Endothelial cell of umbilical vein (primary cell): Measurements from ENCODE around the gene FBXL17. TPM values are rescaled to one million over a fixed set of nuclear protein-coding genes. Genes with fewer than 3 reads are reported as not detected.

ENCODE experiments used
- BruUV-seq: library from RNA; stranded (reverse); fragments of 400-500 nt; replicated peaks from 2 replicates; lab custom pipeline; 2021; lab: Mats Ljungman, UMichigan
- CTCF ChIA-PET: fragments of 300-600, 350-600 bp; sonication (Branson Sonifier 250); formaldehyde crosslinking; loops from one replicate; lab custom pipeline; 2021; ENCODE audit warnings: antibody characterized with exemption, inconsistent platforms; lab: Charles Lee
- POLR2A ChIA-PET: fragments of 300-600, 350-600 bp; sonication (Branson Sonifier 250); formaldehyde crosslinking; loops from one replicate; lab custom pipeline; 2021; ENCODE audit warnings: antibody characterized with exemption, inconsistent platforms; lab: Charles Lee
- DNase-seq: peaks from one replicate; pipeline ENCODE4 v3.0.0-alpha.2; 2011; ENCODE audit warnings: low read depth, low spot score
- FAIRE-seq: peaks from 2 replicates; lab custom pipeline; 2011; peaks lifted over from hg19 to GRCh38; lab: Jason Lieb, UNC
- H2AFZ ChIP-seq: 2 replicates; pipeline ENCODE4 v1.6.0; 2012; ENCODE audit warnings: low read depth, low read length, control low read depth, inconsistent platforms
- H3K27ac ChIP-seq: 2 replicates; pipeline ENCODE4 v1.5.1; 2011; ENCODE audit warnings: low read depth, mild to moderate bottlenecking, control low read depth, low read length, moderate library complexity; ENCODE audit not compliant: insufficient read depth
- H3K27me3 ChIP-seq, 2 experiments: 2 replicates each; pipeline versions ENCODE4 v1.6.0 to v1.6.1; 2011; ENCODE audit warnings: low read length in 2 of 2, mixed read lengths in 1 of 2; ENCODE audit not compliant: control insufficient read depth in 2 of 2, insufficient read depth in 2 of 2
- H3K36me3 ChIP-seq, 2 experiments: 2 replicates in 1 of 2; 3 replicates in 1 of 2; pipeline ENCODE4 v1.5.1; 2011; ENCODE audit warnings: low read length in 2 of 2, mild to moderate bottlenecking in 1 of 2, moderate library complexity in 1 of 2; ENCODE audit not compliant: control insufficient read depth in 2 of 2, insufficient read depth in 2 of 2; ENCODE audit errors: extremely low read depth in 1 of 2
- H3K4me1 ChIP-seq: 3 replicates; pipeline ENCODE4 v1.5.1; 2011; ENCODE audit warnings: mild to moderate bottlenecking, low read length; ENCODE audit not compliant: control insufficient read depth, insufficient read depth; ENCODE audit errors: extremely low read depth
- H3K4me2 ChIP-seq: 2 replicates; pipeline ENCODE4 v1.6.1; 2011; ENCODE audit warnings: low read length, control low read depth, mixed read lengths; ENCODE audit not compliant: insufficient read depth
- H3K4me3 ChIP-seq, 3 experiments: fragments of 200-600 bp in 1 of 3; sonication (generic), shearing (Covaris generic) in 1 of 3; replicated peaks in 1 of 3; 2 replicates each; pipeline ENCODE4 v1.5.1; 2011 to 2016; ENCODE audit warnings: control low read depth in 3 of 3, low read length in 3 of 3, mild to moderate bottlenecking in 2 of 3, inconsistent platforms in 1 of 3, low read depth in 1 of 3, moderate library complexity in 1 of 3; ENCODE audit not compliant: insufficient read depth in 1 of 3
- H3K79me2 ChIP-seq: 2 replicates; pipeline ENCODE4 v1.6.0; 2012; ENCODE audit warnings: low read length, inconsistent platforms; ENCODE audit not compliant: control insufficient read depth, insufficient read depth
- H3K9ac ChIP-seq: replicated peaks from 2 replicates; pipeline ENCODE3; 2011; ENCODE audit warnings: low read length, control low read depth; ENCODE audit not compliant: insufficient read depth; ENCODE audit errors: extremely low read depth
- H3K9me1 ChIP-seq: replicated peaks from 3 replicates; pipeline ENCODE4 v1.6.0; 2011; ENCODE audit warnings: mild to moderate bottlenecking, low read length; ENCODE audit not compliant: control insufficient read depth, insufficient read depth; ENCODE audit errors: extremely low read depth
- H3K9me3 ChIP-seq: replicated peaks from 2 replicates; pipeline ENCODE4 v1.5.1; 2012; ENCODE audit warnings: low read length, inconsistent platforms; ENCODE audit not compliant: control insufficient read depth, insufficient read depth
- H4K20me1 ChIP-seq: replicated peaks from 2 replicates; pipeline ENCODE3; 2011; ENCODE audit warnings: mild to moderate bottlenecking, low read length; ENCODE audit not compliant: control insufficient read depth, insufficient read depth; ENCODE audit errors: extremely low read depth
- FOS ChIP-seq: IDR thresholded peaks from 2 replicates; pipeline ENCODE4 v1.6.1; 2011; ENCODE audit warnings: mild to moderate bottlenecking, low read length, moderate library complexity, borderline replicate concordance; ENCODE audit not compliant: insufficient read depth
- GATA2 ChIP-seq: IDR thresholded peaks from 2 replicates; pipeline ENCODE4 v1.7.0; 2011; ENCODE audit warnings: low read depth, mild to moderate bottlenecking, moderate library complexity, mixed read lengths, low read length; ENCODE audit not compliant: insufficient read length, insufficient read depth
- JUN ChIP-seq: IDR thresholded peaks from 2 replicates; pipeline ENCODE4 v1.6.1; 2011; ENCODE audit warnings: borderline replicate concordance, low read depth; ENCODE audit not compliant: insufficient read length, insufficient read depth
- MAX ChIP-seq: IDR thresholded peaks from 2 replicates; pipeline ENCODE4 v1.6.1; 2011; ENCODE audit not compliant: insufficient read depth, insufficient read length
- MYC ChIP-seq: IDR thresholded peaks from one replicate; pipeline ENCODE4 v1.6.1; 2011; ENCODE audit warnings: mild to moderate bottlenecking, low read depth, low read length
- POLR2A ChIP-seq: IDR thresholded peaks from 2 replicates; pipeline ENCODE4 v1.6.1; 2012; ENCODE audit warnings: low read depth, mild to moderate bottlenecking, control low read depth, low read length
- dilution Hi-C: fragments of 300-500 bp; cut with MboI; formaldehyde crosslinking; loops from one replicate; pipeline ENCODE4 v1.15.0; 2019; ENCODE audit warnings: low sequenced_read_pairs; ENCODE audit not compliant: extremely low pct_ligation_motif_present
- intact Hi-C: fragments of 100-400 bp; cut with micrococcal nuclease; formaldehyde crosslinking; loops from one replicate; pipeline ENCODE4 v1.10.0; 2022
- polyA plus RNA-seq, 4 experiments: library from polyadenylated mRNA; depleted of rRNA in 3 of 4; stranded (reverse) in 3 of 4; unstranded in 1 of 4; fragments of >200 nt; gene quantifications; 2 replicates each; pipeline versions ENCODE4 v1.2.1 to v1.2.3, GENCODE V29; 2011 to 2012; ENCODE audit warnings: missing spikeins in 1 of 4
- total RNA-seq: library from RNA; stranded (reverse); gene quantifications from 2 replicates; pipeline ENCODE4 v1.2.3, GENCODE V29; 2021
- TF ChIP-seq, protein P1 (sequence below), 2 donors: IDR thresholded peaks; 1 replicate in 1 of 2; 2 replicates in 1 of 2; pipeline ENCODE4 v1.5.1; 2011; ENCODE audit warnings: low read length in 2 of 2, mild to moderate bottlenecking in 2 of 2, moderate library complexity in 2 of 2, control low read depth in 1 of 2, inconsistent platforms in 1 of 2, low read depth in 1 of 2; ENCODE audit not compliant: insufficient read depth in 1 of 2; ENCODE audit errors: extremely low read depth in 1 of 2

Gene FBXL17
- total and polyA plus RNA-seq, 2 donors (not counting 3 experiments of a cell fraction or from before 2014, with no cell fraction given) = 2.7 to 8.8 TPM

DNA sequence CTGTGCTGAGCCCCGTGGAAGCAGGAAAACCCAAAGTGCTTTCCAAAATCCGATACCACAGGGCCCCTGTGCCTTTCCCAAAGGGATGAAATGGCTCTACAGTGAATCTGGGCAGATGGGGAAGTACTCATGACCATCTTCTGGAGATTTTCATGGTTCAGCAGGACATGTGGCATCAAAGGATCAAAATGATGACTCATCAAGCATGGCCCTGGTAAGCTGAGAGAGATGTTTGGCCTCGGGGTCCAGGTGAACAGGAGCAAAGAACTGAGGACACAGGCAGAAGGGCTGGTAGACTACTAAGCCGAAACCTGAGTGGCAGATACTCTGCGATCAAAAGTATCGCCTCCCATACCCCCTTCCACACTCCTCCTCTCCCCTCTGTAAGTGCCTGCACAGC, 551.1 kb downstream of the FBXL17 start:
- H3K9me3 ChIP-seq = no peaks in the 10 kb centered on the region
- no peaks in the 10 kb centered on the region for H3K9me1 ChIP-seq
- H3K36me3 ChIP-seq = no peaks in the 10 kb centered on the region
- H3K9ac ChIP-seq = no peak overlapping the region
- H4K20me1 ChIP-seq = no peaks in the 10 kb centered on the region
- ChIA-PET CTCF (no interaction called here), POLR2A (no interaction called here)
- H3K4me2 ChIP-seq = no peak overlapping the region
- BruUV-seq = no TSS peak
- no peak for FAIRE-seq
- dilution Hi-C loops = no loop called here
- H2AFZ ChIP-seq = no peak overlapping the region
- TF ChIP-seq JUN (peak; percentile 14), GATA2 (no peak)
- no peak overlapping the region for H3K4me3 ChIP-seq
- H3K27me3 ChIP-seq = no peaks in the 10 kb centered on the region
- DNase-seq = no peak
- intact Hi-C loops = no loop called here
- H3K79me2 ChIP-seq = no peaks in the 10 kb centered on the region
- H3K4me1 ChIP-seq = no peaks in the 10 kb centered on the region
- H3K27ac ChIP-seq = no peak overlapping the region

- Histone ChIP-seq H3K27me3 (no peaks in the 10 kb centered on the region), H3K27ac (no peak overlapping the region), H3K9me1 (no peaks in the 10 kb centered on the region), H3K79me2 (no peaks in the 10 kb centered on the region), H3K36me3 (no peaks in the 10 kb centered on the region), H4K20me1 (no peaks in the 10 kb centered on the region), H3K4me1 (no peaks in the 10 kb centered on the region), H3K9me3 (no peaks in the 10 kb centered on the region), H3K9ac (no peak overlapping the region), H3K4me2 (no peak overlapping the region), H2AFZ (no peak overlapping the region), H3K4me3 (no peak overlapping the region)
- intact Hi-C loops = no loop called here
- DNase-seq (no peak), FAIRE-seq (no peak)
- dilution Hi-C loops = no loop called here
- ChIA-PET CTCF (interaction anchor here (1.5 kb wide), 1 partner anchor 17 kb away, joined by 3 read pairs; no protein-coding TSS in a partner anchor), POLR2A (no interaction called here)
- BruUV-seq = no TSS peak
- TF ChIP-seq FOS (no peak), POLR2A (no peak), MYC (no peak), MAX (no peak), JUN (no peak)
- TF ChIP-seq, protein P1, sequence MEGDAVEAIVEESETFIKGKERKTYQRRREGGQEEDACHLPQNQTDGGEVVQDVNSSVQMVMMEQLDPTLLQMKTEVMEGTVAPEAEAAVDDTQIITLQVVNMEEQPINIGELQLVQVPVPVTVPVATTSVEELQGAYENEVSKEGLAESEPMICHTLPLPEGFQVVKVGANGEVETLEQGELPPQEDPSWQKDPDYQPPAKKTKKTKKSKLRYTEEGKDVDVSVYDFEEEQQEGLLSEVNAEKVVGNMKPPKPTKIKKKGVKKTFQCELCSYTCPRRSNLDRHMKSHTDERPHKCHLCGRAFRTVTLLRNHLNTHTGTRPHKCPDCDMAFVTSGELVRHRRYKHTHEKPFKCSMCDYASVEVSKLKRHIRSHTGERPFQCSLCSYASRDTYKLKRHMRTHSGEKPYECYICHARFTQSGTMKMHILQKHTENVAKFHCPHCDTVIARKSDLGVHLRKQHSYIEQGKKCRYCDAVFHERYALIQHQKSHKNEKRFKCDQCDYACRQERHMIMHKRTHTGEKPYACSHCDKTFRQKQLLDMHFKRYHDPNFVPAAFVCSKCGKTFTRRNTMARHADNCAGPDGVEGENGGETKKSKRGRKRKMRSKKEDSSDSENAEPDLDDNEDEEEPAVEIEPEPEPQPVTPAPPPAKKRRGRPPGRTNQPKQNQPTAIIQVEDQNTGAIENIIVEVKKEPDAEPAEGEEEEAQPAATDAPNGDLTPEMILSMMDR (IDR thresholded peaks at IDR 0.05; ENCODE audit: extremely low read depth in 1 of 2, insufficient read depth in 1 of 2, low read depth in 1 of 2, low read length in 2 of 2) = no peak
Measured at GRCh38 chr5:107826311-107827000, 555.4 kb downstream of the FBXL17 start.
